ENCODE results near the gene TIGAR. TPM values are rescaled to one million over a fixed set of nuclear protein-coding genes. Genes with fewer than 3 reads are reported as not detected.
A peak's percentile ranks its signal among the peaks of the same experiment; 100 is the strongest.

TIGAR gene
- total RNA-seq, 2 experiments from 2014 or later = 14.7 to 15.8 TPM

DNA sequence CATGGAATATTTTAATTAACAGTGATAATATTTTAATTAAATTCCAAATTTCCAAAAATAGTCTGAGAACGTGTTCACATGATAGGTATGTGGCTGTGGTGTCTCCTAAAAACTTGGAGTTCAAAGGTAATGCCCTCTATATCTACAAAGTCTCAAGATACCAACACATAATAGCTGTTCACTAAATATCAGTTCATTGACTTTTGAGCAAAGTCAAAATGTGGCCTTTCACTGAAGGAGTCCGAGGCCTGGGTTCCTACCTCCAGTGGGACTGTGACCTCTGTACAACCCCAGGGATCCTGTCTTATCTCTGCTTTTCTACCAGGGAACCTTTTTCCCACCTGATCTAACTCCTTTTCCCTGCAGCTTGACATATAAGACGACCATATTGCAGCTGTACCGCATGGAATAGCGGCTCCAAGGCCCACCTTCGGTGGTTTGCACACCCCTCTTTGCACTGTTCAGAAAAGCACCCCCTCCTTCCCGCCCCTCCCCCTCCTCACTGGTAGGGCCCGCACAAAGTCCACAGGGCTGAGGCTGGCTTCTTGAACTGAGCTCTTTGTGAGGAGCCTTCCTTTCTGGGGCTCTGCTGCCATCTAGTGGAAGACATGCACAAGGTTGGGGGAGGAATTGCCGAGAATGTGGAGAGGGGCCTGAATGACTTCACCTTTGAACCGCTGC lies 44.3 kb upstream of the TIGAR start:
- Mint-ChIP-seq H3K36me3 (ENCODE audit: low read depth) (peaks cover 78% of the 10 kb centered on the region), H3K4me1 (ENCODE audit: low read depth) (peaks cover 59% of the 10 kb centered on the region), H3K9me3 (ENCODE audit: insufficient read depth) (no peaks in the 10 kb centered on the region), H3K27ac (peak overlapping the region; percentile 84), H3K27me3 (ENCODE audit: low read depth) (no peaks in the 10 kb centered on the region), H3K4me3 (peak overlapping the region; percentile 99)
- ChIA-PET POLR2A (interaction anchor here (0.6 to 12.1 kb wide), 29 partner anchors 8 to 397 kb away, joined by 3 to 260 read pairs (median 5); no protein-coding TSS in a partner anchor), CTCF (interaction anchor here (0.6 to 12.7 kb wide), 74 partner anchors 8 to 976 kb away, joined by 3 to 242 read pairs (median 6); partner anchors contain the start of genes PARP11 and TIGAR)
- ATAC-seq (peak; percentile 13), DNase-seq (peak; percentile 93)

DNA sequence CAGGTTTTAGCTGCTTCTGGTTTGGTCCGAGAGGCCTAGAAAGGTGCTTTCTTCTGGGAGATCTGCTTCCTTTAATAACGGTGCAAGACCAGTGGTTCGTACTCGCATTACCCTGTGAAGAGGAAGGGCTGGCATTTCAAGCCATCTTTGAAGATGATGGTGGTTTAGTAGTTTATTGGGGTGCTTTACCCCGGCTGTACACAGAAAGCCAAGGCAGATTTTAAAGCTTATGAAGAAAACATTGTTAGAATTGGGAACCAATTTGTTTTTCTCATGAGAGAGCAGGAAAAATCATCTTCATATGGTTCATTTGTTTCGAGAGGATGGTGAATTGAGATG lies 43.8 kb upstream of the TIGAR start:
- POLR2A ChIA-PET = interaction anchor here (0.7 to 12.1 kb wide), 27 partner anchors 8 to 398 kb away, joined by 3 to 260 read pairs (median 5); no protein-coding TSS in a partner anchor
- Mint-ChIP-seq H3K9me3 (ENCODE audit: insufficient read depth) (no peaks in the 10 kb centered on the region), H3K27me3 (ENCODE audit: low read depth) (no peaks in the 10 kb centered on the region), H3K4me1 (ENCODE audit: low read depth) (peaks cover 62% of the 10 kb centered on the region), H3K4me3 (peak overlapping the region; percentile 99), H3K27ac (peak overlapping the region; percentile 84), H3K36me3 (ENCODE audit: low read depth) (peaks cover 82% of the 10 kb centered on the region)
- peak; percentile 15 for DNase-seq
- no peak for ATAC-seq
- CTCF ChIA-PET = interaction anchor here (0.9 to 12.7 kb wide), 65 partner anchors 8 to 977 kb away, joined by 3 to 242 read pairs (median 6); partner anchors contain the start of genes PARP11 and TIGAR

DNA sequence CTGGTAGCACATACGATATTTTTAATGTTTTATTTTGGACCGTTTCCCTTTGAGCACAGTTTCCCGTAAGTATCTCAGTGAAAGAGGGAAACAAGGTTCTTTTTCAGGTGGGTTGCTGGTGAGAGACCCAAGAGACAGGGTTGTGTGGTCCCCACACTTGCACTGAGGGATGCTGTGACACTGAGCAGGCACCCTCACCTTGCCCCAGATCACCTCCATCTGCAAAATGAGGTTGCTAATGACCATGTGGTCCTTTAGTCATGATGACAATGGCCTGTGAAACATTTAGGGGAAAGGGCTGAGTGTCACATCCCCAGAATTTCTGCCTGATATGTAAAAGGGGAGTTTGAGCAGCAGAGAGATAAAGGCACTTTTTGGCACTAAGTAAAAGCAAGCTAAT lies 43.2 kb upstream of the TIGAR start:
- H3K9me3 Mint-ChIP-seq (ENCODE audit: insufficient read depth) = no peaks in the 10 kb centered on the region
- peak; percentile 19 for DNase-seq
- peak overlapping the region; percentile 99 for H3K4me3 Mint-ChIP-seq
- no peak for ATAC-seq
- H3K27me3 Mint-ChIP-seq (ENCODE audit: low read depth) = no peaks in the 10 kb centered on the region
- peaks cover 89% of the 10 kb centered on the region for H3K36me3 Mint-ChIP-seq (ENCODE audit: low read depth)
- H3K27ac Mint-ChIP-seq = peak overlapping the region; percentile 77
- ChIA-PET CTCF (interaction anchor here (0.7 to 12.7 kb wide), 44 partner anchors 9 to 978 kb away, joined by 3 to 242 read pairs (median 8); partner anchors contain the start of gene PARP11), POLR2A (interaction anchor here (0.6 to 12.1 kb wide), 14 partner anchors 9 to 399 kb away, joined by 3 to 260 read pairs (median 6); no protein-coding TSS in a partner anchor)
- H3K4me1 Mint-ChIP-seq (ENCODE audit: low read depth) = peaks cover 65% of the 10 kb centered on the region

- peaks cover 68% of the 10 kb centered on the region for H3K4me1 Mint-ChIP-seq (ENCODE audit: low read depth)
- CTCF ChIA-PET = interaction anchor here (0.7 to 12.7 kb wide), 18 partner anchors 10 to 978 kb away, joined by 3 to 242 read pairs (median 18); no protein-coding TSS in a partner anchor
- POLR2A ChIA-PET = interaction anchor here (0.6 to 12.1 kb wide), 13 partner anchors 10 to 395 kb away, joined by 3 to 260 read pairs (median 4); no protein-coding TSS in a partner anchor
- H3K4me3 Mint-ChIP-seq = peak overlapping the region; percentile 99
- peaks cover 96% of the 10 kb centered on the region for H3K36me3 Mint-ChIP-seq (ENCODE audit: low read depth)
- DNase-seq (peak; percentile 21), ATAC-seq (no peak)
- H3K27ac Mint-ChIP-seq = peak overlapping the region; percentile 77
- no peaks in the 10 kb centered on the region for H3K9me3 Mint-ChIP-seq (ENCODE audit: insufficient read depth)
- H3K27me3 Mint-ChIP-seq (ENCODE audit: low read depth) = no peaks in the 10 kb centered on the region
These were observed 42.5 kb upstream of the TIGAR start for GRCh38 chr12:4278329-4279197.

GRCh38 chr12:4279198-4279690 lies 41.8 kb upstream of the TIGAR start:
- Mint-ChIP-seq H3K4me1 (ENCODE audit: low read depth) (peaks cover 75% of the 10 kb centered on the region), H3K4me3 (peak overlapping the region; percentile 99), H3K27me3 (ENCODE audit: low read depth) (no peaks in the 10 kb centered on the region), H3K9me3 (ENCODE audit: insufficient read depth) (no peaks in the 10 kb centered on the region), H3K27ac (peak overlapping the region; percentile 77), H3K36me3 (ENCODE audit: low read depth) (peaks cover 96% of the 10 kb centered on the region)
- ATAC-seq (no peak), DNase-seq (peak; percentile 19)
- POLR2A ChIA-PET = interaction anchor here (0.9 to 12.1 kb wide), 6 partner anchors 11 to 396 kb away, joined by 3 to 260 read pairs (median 4); no protein-coding TSS in a partner anchor
- CTCF ChIA-PET = interaction anchor here (3.3 to 12.7 kb wide), 9 partner anchors 11 to 979 kb away, joined by 19 to 242 read pairs (median 79); no protein-coding TSS in a partner anchor

GRCh38 chr12:4280351-4281163 lies 40.5 kb upstream of the TIGAR start:
- ChIA-PET CTCF (interaction anchor here (0.6 to 12.7 kb wide), 2 partner anchors 245 to 396 kb away, joined by 4 to 242 read pairs; no protein-coding TSS in a partner anchor), POLR2A (interaction anchor here (2.5 kb wide), 1 partner anchor 173 kb away, joined by 7 read pairs; no protein-coding TSS in a partner anchor)
- Mint-ChIP-seq H3K4me1 (ENCODE audit: low read depth) (peaks cover 88% of the 10 kb centered on the region), H3K4me3 (peak overlapping the region; percentile 55), H3K27ac (peak overlapping the region; percentile 80), H3K36me3 (ENCODE audit: low read depth) (peaks cover 96% of the 10 kb centered on the region), H3K27me3 (ENCODE audit: low read depth) (no peaks in the 10 kb centered on the region), H3K9me3 (ENCODE audit: insufficient read depth) (no peaks in the 10 kb centered on the region)
- no peak for ATAC-seq
- no peak for DNase-seq

GRCh38 chr12:4281173-4281654 lies 39.8 kb upstream of the TIGAR start:
- CTCF ChIA-PET = interaction anchor here (1.0 to 12.7 kb wide), 2 partner anchors 174 to 397 kb away, joined by 3 to 242 read pairs; no protein-coding TSS in a partner anchor
- Mint-ChIP-seq H3K4me3 (no peak overlapping the region), H3K27me3 (ENCODE audit: low read depth) (no peaks in the 10 kb centered on the region), H3K36me3 (ENCODE audit: low read depth) (peaks cover 96% of the 10 kb centered on the region), H3K27ac (peak overlapping the region; percentile 63), H3K9me3 (ENCODE audit: insufficient read depth) (no peaks in the 10 kb centered on the region), H3K4me1 (ENCODE audit: low read depth) (peaks cover 94% of the 10 kb centered on the region)
- ATAC-seq (no peak), DNase-seq (no peak)
- POLR2A ChIA-PET = interaction anchor here (1.3 to 2.5 kb wide), 2 partner anchors 174 to 388 kb away, joined by 5 to 7 read pairs; no protein-coding TSS in a partner anchor

- Mint-ChIP-seq H3K9me3 (ENCODE audit: insufficient read depth) (no peaks in the 10 kb centered on the region), H3K27me3 (ENCODE audit: low read depth) (no peaks in the 10 kb centered on the region), H3K36me3 (ENCODE audit: low read depth) (peaks cover 96% of the 10 kb centered on the region), H3K4me1 (ENCODE audit: low read depth) (peaks cover 97% of the 10 kb centered on the region), H3K4me3 (no peak overlapping the region), H3K27ac (peak overlapping the region; percentile 58)
- DNase-seq = no peak
- CTCF ChIA-PET = interaction anchor here (1.0 to 12.7 kb wide), 2 partner anchors 176 to 398 kb away, joined by 3 to 242 read pairs; no protein-coding TSS in a partner anchor
- peak; percentile 29 for ATAC-seq
- POLR2A ChIA-PET = interaction anchor here (1.1 to 2.6 kb wide), 4 partner anchors 10 to 389 kb away, joined by 3 to 10 read pairs (median 6); no protein-coding TSS in a partner anchor
These were observed 38.7 kb upstream of the TIGAR start for GRCh38 chr12:4282103-4282891.

GRCh38 chr12:4282892-4283511 lies 38.0 kb upstream of the TIGAR start:
- DNase-seq (no peak), ATAC-seq (no peak)
- Mint-ChIP-seq H3K4me1 (ENCODE audit: low read depth) (peaks cover 97% of the 10 kb centered on the region), H3K4me3 (no peak overlapping the region), H3K36me3 (ENCODE audit: low read depth) (peaks cover 96% of the 10 kb centered on the region), H3K27ac (peak overlapping the region; percentile 58), H3K27me3 (ENCODE audit: low read depth) (no peaks in the 10 kb centered on the region), H3K9me3 (ENCODE audit: insufficient read depth) (no peaks in the 10 kb centered on the region)
- POLR2A ChIA-PET = interaction anchor here (1.0 to 2.6 kb wide), 3 partner anchors 10 to 14 kb away, joined by 3 to 10 read pairs (median 3); no protein-coding TSS in a partner anchor
- CTCF ChIA-PET = interaction anchor here (0.8 to 12.7 kb wide), 4 partner anchors 10 to 399 kb away, joined by 3 to 242 read pairs (median 4); partner anchors contain the start of gene CCND2

Data from activated CD8-positive, alpha-beta T cell treated with anti-CD3 and anti-CD28 coated beads, Interleukin-2, amount 10 ng/mL, durations not matched to agents 7 days and 5 days (primary cell).